ENCODE measurements around the gene ARHGEF28.

GRCh38 chr5:73857446-73857845, 231.4 kb downstream of the ARHGEF28 start:
- TF ChIP-seq CTCF (IDR thresholded peaks at IDR 0.05; ENCODE audit: insufficient read depth, low read length) (no peak), GABPA (IDR thresholded peaks at IDR 0.05; ENCODE audit: low read depth) (no peak), POLR2AphosphoS5 (IDR thresholded peaks at IDR 0.05; ENCODE audit: low read depth) (no peak)

Data from HL-60 (cell line).